ENCODE results near the gene SPAG4.

SPAG4 gene

DNA sequence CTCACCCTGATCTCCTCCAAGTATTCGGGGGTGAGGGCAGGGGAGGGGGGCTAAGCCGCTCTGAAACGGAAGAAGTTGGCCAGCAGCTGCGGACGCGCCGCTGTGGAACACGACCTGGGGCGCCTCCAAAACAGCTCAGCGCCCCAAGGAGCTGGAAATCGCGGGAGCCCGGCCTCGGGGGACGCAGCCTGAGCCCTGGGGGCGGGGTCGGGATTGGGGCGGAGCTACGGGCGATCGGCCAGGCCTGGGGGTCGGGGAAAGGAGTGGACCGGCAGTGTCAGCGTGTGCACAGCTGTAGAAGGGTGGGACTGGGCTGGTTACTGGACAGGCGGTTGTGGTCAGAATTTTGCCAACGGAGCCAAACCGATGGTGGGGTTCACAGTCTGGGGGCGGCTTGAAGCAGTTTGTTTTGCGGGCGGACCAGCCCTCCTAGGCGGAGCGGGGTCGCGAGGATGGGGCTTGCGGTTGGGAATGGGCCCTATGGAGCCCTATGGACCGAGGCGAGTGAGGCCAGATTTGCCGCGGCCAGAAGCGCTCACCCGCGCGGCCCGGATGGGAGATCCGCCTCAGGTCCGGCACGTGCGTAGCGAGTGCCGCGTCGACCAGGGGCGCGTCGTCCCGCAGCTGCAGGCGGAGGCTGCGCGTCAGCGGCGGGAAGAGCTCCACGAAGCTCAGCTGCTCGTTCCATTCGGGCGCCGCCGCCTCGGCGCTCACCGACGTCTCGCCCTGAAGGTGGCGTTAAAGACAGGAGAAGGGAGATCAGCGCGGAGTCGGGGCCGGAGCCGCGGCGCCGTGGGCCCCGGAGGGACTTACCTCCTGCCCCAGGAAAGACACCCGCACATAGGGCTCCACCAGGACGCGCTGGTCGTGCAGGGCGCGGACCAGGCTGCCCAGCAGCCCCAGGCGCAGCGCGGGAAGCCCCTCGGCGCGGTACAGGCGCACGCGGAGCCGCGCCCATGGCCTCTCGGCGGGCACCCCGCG, 14.3 kb upstream of the SPAG4 start:
- Histone ChIP-seq H3K36me3 (ENCODE audit: control insufficient read depth, insufficient read depth, low read length) (no peaks in the 10 kb centered on the region), H3K4me1 (ENCODE audit: control insufficient read depth, insufficient read depth, low read length) (peaks cover 38% of the 10 kb centered on the region), H3K9ac (ENCODE audit: low read length) (no peak overlapping the region), H3K27me3 (ENCODE audit: control insufficient read depth, insufficient read depth, low read length) (peaks cover 6% of the 10 kb centered on the region), H3K9me3 (ENCODE audit: control insufficient read depth, low read length) (no peaks in the 10 kb centered on the region), H3K4me3 (ENCODE audit: low read length) (no peak overlapping the region)

DNA sequence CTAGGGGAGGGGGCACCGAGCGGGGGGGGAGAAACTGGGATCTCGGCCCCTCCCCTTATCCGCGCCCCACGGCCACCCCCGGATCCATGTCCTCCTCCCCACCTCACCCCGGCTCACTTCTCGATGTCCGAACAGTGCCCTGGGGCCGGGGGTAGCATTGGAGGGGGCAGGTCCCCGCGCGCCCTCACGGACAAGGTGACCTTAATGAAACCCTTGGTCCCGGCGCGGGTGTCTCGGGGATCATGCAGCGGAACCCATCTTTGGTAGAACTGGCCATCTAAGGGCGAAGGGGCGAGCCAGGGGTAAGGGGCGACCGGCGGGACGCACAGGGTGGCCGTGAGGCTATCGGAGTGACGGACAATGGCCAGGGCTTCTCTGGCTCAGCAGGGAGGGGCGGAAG, 13.6 kb upstream of the SPAG4 start:
- no peak overlapping the region for H3K9ac ChIP-seq (ENCODE audit: low read length)

DNA sequence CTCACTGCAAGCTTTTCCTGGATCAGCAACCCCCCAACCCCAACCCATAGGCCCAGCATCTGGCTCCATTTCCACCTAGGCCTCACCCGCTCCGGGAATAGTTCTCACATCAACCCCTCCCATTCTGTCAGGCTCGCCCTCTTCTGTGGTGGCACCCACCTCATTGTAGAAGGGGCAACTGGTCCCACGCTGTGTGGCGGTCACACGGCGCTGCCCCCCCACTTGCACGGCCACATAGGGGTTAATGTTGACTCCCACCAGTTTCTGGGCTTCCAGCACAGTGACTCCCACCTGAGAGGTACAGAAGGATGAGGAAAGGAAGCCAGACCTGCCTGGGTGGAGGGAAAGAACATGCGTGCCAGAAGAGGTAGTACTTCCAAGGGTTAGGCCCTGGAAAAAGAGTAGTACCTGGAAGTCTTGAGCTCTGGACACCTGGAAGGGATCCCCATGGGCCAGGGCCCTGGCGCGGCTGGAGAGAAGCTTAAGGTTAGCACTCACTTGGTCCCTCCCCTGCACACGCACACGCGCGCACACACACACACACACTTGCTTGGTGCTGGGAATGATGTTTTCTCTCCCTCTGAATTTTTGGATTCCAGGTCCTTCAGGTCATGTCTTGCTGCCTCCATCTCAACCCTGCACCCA, 12.7 kb upstream of the SPAG4 start:
- H3K9ac ChIP-seq (ENCODE audit: low read length) = no peak overlapping the region
- H3K9me3 ChIP-seq (ENCODE audit: control insufficient read depth, low read length) = no peaks in the 10 kb centered on the region
- no peak overlapping the region for H3K4me3 ChIP-seq (ENCODE audit: low read length)
- no peaks in the 10 kb centered on the region for H3K36me3 ChIP-seq (ENCODE audit: control insufficient read depth, insufficient read depth, low read length)
- peaks cover 6% of the 10 kb centered on the region for H3K27me3 ChIP-seq (ENCODE audit: control insufficient read depth, insufficient read depth, low read length)
- H3K4me1 ChIP-seq (ENCODE audit: control insufficient read depth, insufficient read depth, low read length) = peaks cover 45% of the 10 kb centered on the region

More for the DNA sequence above, 13.6 kb upstream of the SPAG4 start:
- peaks cover 6% of the 10 kb centered on the region for H3K27me3 ChIP-seq (ENCODE audit: control insufficient read depth, insufficient read depth, low read length)
- H3K4me1 ChIP-seq (ENCODE audit: control insufficient read depth, insufficient read depth, low read length) = peaks cover 38% of the 10 kb centered on the region
- no peaks in the 10 kb centered on the region for H3K36me3 ChIP-seq (ENCODE audit: control insufficient read depth, insufficient read depth, low read length)
- no peaks in the 10 kb centered on the region for H3K9me3 ChIP-seq (ENCODE audit: control insufficient read depth, low read length)
- no peak overlapping the region for H3K4me3 ChIP-seq (ENCODE audit: low read length)

DNA sequence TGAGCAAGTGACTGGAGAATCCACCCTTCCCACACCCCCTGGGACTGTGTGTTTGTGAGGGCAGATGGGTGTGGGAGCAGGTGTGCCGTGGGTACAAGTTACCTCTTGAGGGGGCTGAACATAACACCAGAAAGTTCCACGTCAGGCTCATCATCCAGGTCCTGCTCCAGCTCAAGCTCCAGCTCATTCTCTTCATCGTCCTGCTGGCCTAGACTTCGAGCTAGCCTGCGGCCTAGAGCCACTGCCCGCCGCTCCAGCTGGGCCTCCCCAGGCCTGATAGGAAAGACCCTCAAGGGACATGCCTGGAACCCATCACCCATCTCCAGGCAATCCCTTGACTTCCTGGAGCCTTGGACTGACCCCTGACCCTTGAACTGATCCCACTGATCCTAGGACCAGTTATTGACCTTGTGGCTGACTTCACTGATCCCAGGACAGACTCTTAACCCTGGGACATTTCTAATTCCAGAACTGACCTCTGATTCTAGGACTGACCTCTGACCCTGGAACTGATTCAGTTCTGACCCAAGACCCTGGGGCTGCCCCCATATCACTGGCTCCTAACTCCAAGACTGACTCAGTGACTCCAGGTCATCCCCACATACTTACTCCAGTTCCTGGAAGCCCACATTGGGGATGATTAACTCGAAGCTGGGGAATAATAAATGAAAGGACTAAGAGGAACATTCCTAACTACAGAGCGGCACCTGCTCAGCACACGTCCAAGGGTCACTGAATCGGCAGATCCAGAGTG, 11.8 kb upstream of the SPAG4 start:
- Histone ChIP-seq H3K27me3 (ENCODE audit: control insufficient read depth, insufficient read depth, low read length) (peaks cover 6% of the 10 kb centered on the region), H3K4me1 (ENCODE audit: control insufficient read depth, insufficient read depth, low read length) (peaks cover 53% of the 10 kb centered on the region), H3K4me3 (ENCODE audit: low read length) (no peak overlapping the region), H3K9me3 (ENCODE audit: control insufficient read depth, low read length) (no peaks in the 10 kb centered on the region), H3K9ac (ENCODE audit: low read length) (no peak overlapping the region), H3K36me3 (ENCODE audit: control insufficient read depth, insufficient read depth, low read length) (no peaks in the 10 kb centered on the region)

DNA sequence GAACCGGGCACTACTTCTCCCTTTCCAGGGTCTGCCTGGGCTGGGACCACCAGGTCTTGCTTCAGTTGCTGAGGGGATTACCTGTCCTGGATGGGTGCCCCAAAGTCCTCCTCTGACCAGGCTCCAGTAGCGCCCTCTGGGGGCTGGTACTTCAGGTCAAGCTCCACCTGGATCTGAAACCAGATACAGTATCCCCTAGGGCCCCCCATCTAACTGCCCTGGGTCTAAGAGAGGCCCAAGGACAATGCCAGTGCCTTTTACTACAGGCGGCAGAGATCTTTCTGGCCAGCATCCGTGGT, 11.2 kb upstream of the SPAG4 start:
- Histone ChIP-seq H3K4me1 (ENCODE audit: control insufficient read depth, insufficient read depth, low read length) (peaks cover 54% of the 10 kb centered on the region), H3K27me3 (ENCODE audit: control insufficient read depth, insufficient read depth, low read length) (peaks cover 6% of the 10 kb centered on the region), H3K9ac (ENCODE audit: low read length) (no peak overlapping the region), H3K36me3 (ENCODE audit: control insufficient read depth, insufficient read depth, low read length) (no peaks in the 10 kb centered on the region), H3K4me3 (ENCODE audit: low read length) (no peak overlapping the region), H3K9me3 (ENCODE audit: control insufficient read depth, low read length) (no peaks in the 10 kb centered on the region)

DNA sequence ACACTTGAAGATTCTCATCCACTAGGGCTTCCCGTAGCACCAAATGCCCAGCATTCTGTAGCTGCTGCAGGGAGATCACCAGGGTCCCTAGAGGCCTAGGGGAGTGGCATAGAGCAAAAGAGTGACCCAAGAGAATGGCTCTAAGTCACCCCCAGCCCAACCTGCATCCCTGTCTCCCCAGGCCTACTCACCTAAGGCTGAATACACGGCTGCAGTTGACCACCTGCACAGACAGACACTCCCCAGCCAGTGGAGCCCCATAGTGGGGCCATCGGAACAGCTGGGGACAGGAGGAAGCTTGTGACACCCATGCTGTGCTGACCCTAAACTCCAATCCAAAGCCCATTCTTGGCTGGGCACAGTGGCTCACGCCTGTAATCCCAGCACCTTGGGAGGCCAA, 9.5 kb upstream of the SPAG4 start:
- peaks cover 3% of the 10 kb centered on the region for H3K27me3 ChIP-seq (ENCODE audit: control insufficient read depth, insufficient read depth, low read length)
- H3K4me3 ChIP-seq (ENCODE audit: low read length) = no peak overlapping the region
- H3K4me1 ChIP-seq (ENCODE audit: control insufficient read depth, insufficient read depth, low read length) = peaks cover 65% of the 10 kb centered on the region
- peak overlapping the region; percentile 59 for H3K9ac ChIP-seq (ENCODE audit: low read length)
- no peaks in the 10 kb centered on the region for H3K9me3 ChIP-seq (ENCODE audit: control insufficient read depth, low read length)
- H3K36me3 ChIP-seq (ENCODE audit: control insufficient read depth, insufficient read depth, low read length) = no peaks in the 10 kb centered on the region

DNA sequence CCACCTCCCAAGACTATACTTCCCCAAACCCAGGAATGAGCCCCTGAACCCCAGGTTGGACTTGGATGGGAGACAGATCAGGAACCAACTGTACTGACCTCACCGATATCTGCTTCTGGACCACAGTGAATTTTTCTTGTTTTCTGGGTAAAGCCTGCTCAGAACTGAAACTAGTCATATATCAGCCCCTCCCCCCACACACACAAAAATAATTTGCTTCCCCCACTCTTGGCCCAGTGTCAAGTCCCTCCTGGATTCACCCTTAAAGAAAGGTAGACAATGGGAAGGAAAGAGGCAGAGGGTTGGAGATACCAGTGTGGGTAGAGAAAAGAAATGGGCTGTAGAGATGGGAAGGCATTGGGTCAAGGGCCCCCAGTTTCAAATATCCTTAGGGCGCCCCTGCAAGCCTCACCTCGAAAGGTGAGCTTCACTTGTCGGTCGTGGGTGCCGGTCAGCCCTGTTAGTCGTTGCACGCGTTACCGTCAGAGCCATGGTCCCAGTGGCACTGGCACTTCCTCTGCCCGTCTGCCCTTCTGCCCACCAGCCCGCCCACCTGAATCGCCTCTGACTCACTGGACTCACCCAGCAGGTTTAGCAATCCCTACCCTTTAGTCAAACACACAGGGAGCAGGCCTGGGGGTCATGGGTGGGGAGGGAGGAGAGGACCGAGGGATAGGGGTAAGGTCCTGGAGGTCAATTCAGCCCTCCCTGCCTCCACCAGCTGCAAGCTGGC, 8.5 kb upstream of the SPAG4 start:
- H3K36me3 ChIP-seq (ENCODE audit: control insufficient read depth, insufficient read depth, low read length) = no peaks in the 10 kb centered on the region
- no peaks in the 10 kb centered on the region for H3K9me3 ChIP-seq (ENCODE audit: control insufficient read depth, low read length)
- H3K4me3 ChIP-seq (ENCODE audit: low read length) = peak overlapping the region; percentile 56
- peak overlapping the region; percentile 59 for H3K9ac ChIP-seq (ENCODE audit: low read length)
- H3K4me1 ChIP-seq (ENCODE audit: control insufficient read depth, insufficient read depth, low read length) = peaks cover 61% of the 10 kb centered on the region
- no peaks in the 10 kb centered on the region for H3K27me3 ChIP-seq (ENCODE audit: control insufficient read depth, insufficient read depth, low read length)

DNA sequence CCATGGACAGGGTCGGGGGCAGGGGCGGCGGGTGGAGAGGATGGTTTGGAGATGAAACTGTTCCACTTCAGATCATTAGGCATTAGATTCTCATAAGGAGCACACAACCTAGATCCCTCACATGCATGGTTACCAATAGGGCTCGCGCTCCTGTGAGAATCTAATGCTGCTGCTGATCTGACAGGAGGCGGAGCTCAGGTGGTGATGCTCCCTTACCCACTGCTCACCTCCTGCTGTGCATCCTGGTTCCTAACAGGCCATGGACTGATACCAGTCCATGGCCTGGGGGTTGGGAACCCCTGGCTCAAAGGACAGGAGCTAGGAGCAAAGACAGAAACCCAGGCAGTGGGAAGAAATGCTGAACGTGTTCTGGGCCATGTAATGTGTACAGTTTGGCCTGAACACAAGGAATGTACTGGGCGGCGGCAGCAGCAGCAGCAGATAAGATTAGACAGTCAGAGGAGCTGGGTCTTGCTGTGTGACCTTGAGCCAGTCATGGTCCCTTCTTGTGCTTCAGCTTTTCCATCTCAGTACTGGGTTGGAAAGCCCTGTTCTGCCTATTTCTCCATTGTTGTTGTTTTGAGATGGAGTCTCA, 4.7 kb upstream of the SPAG4 start:
- H3K9ac ChIP-seq (ENCODE audit: low read length) = no peak overlapping the region
- H3K4me3 ChIP-seq (ENCODE audit: low read length) = no peak overlapping the region
- no peaks in the 10 kb centered on the region for H3K9me3 ChIP-seq (ENCODE audit: control insufficient read depth, low read length)
- H3K27me3 ChIP-seq (ENCODE audit: control insufficient read depth, insufficient read depth, low read length) = no peaks in the 10 kb centered on the region
- peaks cover 58% of the 10 kb centered on the region for H3K4me1 ChIP-seq (ENCODE audit: control insufficient read depth, insufficient read depth, low read length)
- no peaks in the 10 kb centered on the region for H3K36me3 ChIP-seq (ENCODE audit: control insufficient read depth, insufficient read depth, low read length)

DNA sequence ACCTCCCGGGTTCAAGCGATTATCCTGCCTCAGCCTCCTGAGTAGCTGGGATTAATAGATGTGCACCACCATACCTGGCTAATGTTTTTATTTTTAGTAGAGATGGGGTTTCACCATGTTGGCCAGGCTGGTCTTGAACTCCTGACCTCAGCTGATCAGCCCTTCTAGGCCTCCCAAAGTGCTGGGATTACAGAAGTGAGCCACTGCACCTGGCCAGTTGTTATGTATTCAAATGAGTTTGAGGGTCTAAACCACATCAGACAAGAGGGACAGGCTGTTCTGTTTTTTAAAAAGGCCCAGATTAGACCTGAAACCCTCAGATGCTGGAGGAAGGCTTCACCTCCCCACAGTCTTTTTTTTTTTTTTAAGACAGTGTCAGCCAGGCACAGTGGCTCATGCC, 4.1 kb upstream of the SPAG4 start:
- Histone ChIP-seq H3K4me1 (ENCODE audit: control insufficient read depth, insufficient read depth, low read length) (peaks cover 58% of the 10 kb centered on the region), H3K9ac (ENCODE audit: low read length) (no peak overlapping the region), H3K36me3 (ENCODE audit: control insufficient read depth, insufficient read depth, low read length) (no peaks in the 10 kb centered on the region), H3K4me3 (ENCODE audit: low read length) (no peak overlapping the region), H3K27me3 (ENCODE audit: control insufficient read depth, insufficient read depth, low read length) (no peaks in the 10 kb centered on the region), H3K9me3 (ENCODE audit: control insufficient read depth, low read length) (no peaks in the 10 kb centered on the region)

DNA sequence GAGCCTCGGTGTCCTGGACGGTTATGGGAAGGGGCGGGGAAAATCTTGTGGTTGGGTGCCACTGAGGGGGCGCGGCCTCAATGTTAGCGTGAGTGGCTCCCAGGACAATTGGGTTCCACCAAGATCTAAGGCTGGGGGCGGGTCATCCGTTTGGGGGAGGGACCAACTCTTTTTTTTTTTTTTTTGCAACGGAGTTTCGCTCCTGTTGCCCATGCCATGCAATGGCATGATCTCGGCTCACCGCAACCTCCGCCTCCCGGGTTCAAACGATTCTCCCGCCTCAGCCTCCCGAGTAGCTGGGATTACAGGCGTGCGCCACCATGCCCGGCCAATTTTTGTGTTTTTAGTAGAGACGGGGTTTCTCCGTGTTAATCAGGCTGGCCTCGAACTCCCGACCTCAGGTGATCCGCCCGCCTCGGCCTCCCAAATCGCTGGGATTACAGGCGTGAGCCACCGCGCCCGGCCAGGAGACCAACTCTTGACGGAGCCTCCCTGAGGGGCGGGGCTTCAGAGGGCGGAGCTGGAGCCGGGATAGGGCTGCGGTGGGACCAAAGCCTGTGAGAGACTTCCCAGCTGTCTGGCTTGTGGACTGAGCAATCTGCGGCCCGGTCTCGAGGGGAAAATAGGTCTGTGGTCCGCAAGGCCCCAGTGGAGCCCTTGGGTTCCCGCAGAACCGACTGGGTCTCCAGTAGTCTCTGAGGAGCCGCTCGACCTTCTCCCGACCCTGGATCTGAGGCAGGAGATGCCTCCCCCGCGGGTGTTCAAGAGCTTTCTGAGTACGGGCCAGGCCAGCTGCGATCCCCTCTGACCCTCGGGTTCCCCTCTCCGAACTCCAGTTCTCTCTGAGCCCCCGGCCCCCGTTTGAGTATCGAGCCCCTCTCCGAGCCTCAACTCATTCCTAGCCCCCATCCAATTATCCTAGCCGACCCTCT, 1.1 kb downstream of the SPAG4 start:
- H3K4me1 ChIP-seq (ENCODE audit: control insufficient read depth, insufficient read depth, low read length) = peaks cover 45% of the 10 kb centered on the region
- H3K27me3 ChIP-seq (ENCODE audit: control insufficient read depth, insufficient read depth, low read length) = peaks cover 10% of the 10 kb centered on the region
- H3K9ac ChIP-seq (ENCODE audit: low read length) = peak overlapping the region; percentile 47
- H3K36me3 ChIP-seq (ENCODE audit: control insufficient read depth, insufficient read depth, low read length) = no peaks in the 10 kb centered on the region
- peak overlapping the region; percentile 38 for H3K4me3 ChIP-seq (ENCODE audit: low read length)
- no peaks in the 10 kb centered on the region for H3K9me3 ChIP-seq (ENCODE audit: control insufficient read depth, low read length)
